SK-N-SH treated with all-trans-retinoic acid at 6 μM for 48 hours (cell line): ENCODE data around the gene NSD1.

Experiments
- ATAC-seq: fragments of 200-7000 bp; cut with Tn5 transposase; 3 replicates; pipeline ENCODE4 v1.9.1; 2020; ENCODE audit warnings: mild to moderate bottlenecking, moderate library complexity
- ARNTL ChIP-seq: fragments of 450-650 bp; formaldehyde crosslinking; IDR thresholded peaks from 2 replicates; pipeline ENCODE4 v1.5.0; 2020; ENCODE audit warnings: low read depth, mild to moderate bottlenecking, moderate library complexity, borderline replicate concordance
- BACH2 ChIP-seq: fragments of 250-450 bp; sonication (Bioruptor Pico); IDR thresholded peaks from 2 replicates; pipeline ENCODE4 v1.9.0; 2021; ENCODE audit warnings: mild to moderate bottlenecking, borderline replicate concordance
- CREB5 ChIP-seq: fragments of 250-450 bp; sonication (Bioruptor Pico); IDR thresholded peaks from 2 replicates; pipeline ENCODE4 v1.5.1; 2020; ENCODE audit warnings: low read depth, mild to moderate bottlenecking, moderate library complexity
- CSRNP3 ChIP-seq: fragments of 250-450 bp; sonication (Bioruptor Pico); IDR thresholded peaks from 2 replicates; pipeline ENCODE4 v1.5.1; 2021; ENCODE audit warnings: mild to moderate bottlenecking, moderate library complexity
- ESRRG ChIP-seq: fragments of 250-450 bp; sonication (Bioruptor Pico); IDR thresholded peaks from 2 replicates; pipeline ENCODE4 v1.6.1; 2021; ENCODE audit warnings: mild to moderate bottlenecking
- GLIS3 ChIP-seq: fragments of 250-450 bp; sonication (Bioruptor Pico); IDR thresholded peaks from 2 replicates; pipeline ENCODE4 v1.5.0; 2020; ENCODE audit warnings: mild to moderate bottlenecking, moderate library complexity
- ISL1 ChIP-seq: fragments of 250-450 bp; sonication (Bioruptor Pico); IDR thresholded peaks from 2 replicates; pipeline ENCODE4 v2.1.2; 2022; ENCODE audit warnings: mild to moderate bottlenecking, moderate library complexity
- OSR1 ChIP-seq: fragments of 250-450 bp; sonication (Bioruptor Pico); IDR thresholded peaks from 2 replicates; pipeline ENCODE4 v1.8.0; 2022; ENCODE audit warnings: moderate library complexity, mild to moderate bottlenecking, inconsistent platforms
- POU6F1 ChIP-seq: fragments of 250-450 bp; sonication (Bioruptor Pico); IDR thresholded peaks from 2 replicates; pipeline ENCODE4 v1.8.0; 2021; ENCODE audit warnings: low read depth, mild to moderate bottlenecking, moderate library complexity, borderline replicate concordance
- PPARA ChIP-seq: fragments of 250-450 bp; sonication (Bioruptor Pico); IDR thresholded peaks from 2 replicates; pipeline ENCODE4 v1.5.0; 2020; ENCODE audit warnings: mild to moderate bottlenecking, borderline replicate concordance
- RARB ChIP-seq: fragments of 250-450 bp; sonication (Bioruptor Pico); IDR thresholded peaks from 2 replicates; pipeline ENCODE4 v1.8.0; 2021; ENCODE audit warnings: mild to moderate bottlenecking, moderate library complexity
- SNAI2 ChIP-seq: fragments of 250-450 bp; sonication (Bioruptor Pico); IDR thresholded peaks from 2 replicates; pipeline ENCODE4 v1.5.0; 2020; ENCODE audit warnings: mild to moderate bottlenecking, moderate library complexity
- TCF4 ChIP-seq: fragments of 250-450 bp; sonication (Bioruptor Pico); IDR thresholded peaks from 2 replicates; pipeline ENCODE4 v1.8.0; 2021; ENCODE audit warnings: mild to moderate bottlenecking, moderate library complexity, borderline replicate concordance
- TOX ChIP-seq: fragments of 250-450 bp; sonication (Bioruptor Pico); IDR thresholded peaks from 2 replicates; pipeline ENCODE4 v1.8.0; 2021; ENCODE audit warnings: mild to moderate bottlenecking, moderate library complexity, borderline replicate concordance
- TSHZ2 ChIP-seq: fragments of 250-450 bp; sonication (Bioruptor Pico); IDR thresholded peaks from 2 replicates; pipeline ENCODE4 v1.5.0; 2020; ENCODE audit warnings: mild to moderate bottlenecking, moderate library complexity
- ZC3H10 ChIP-seq: fragments of 250-450 bp; sonication (Bioruptor Pico); IDR thresholded peaks from 2 replicates; pipeline ENCODE4 v1.5.1; 2021; ENCODE audit warnings: mild to moderate bottlenecking, moderate library complexity
- ZFP3 ChIP-seq: fragments of 250-450 bp; sonication (Bioruptor Pico); IDR thresholded peaks from 2 replicates; pipeline ENCODE4 v1.5.0; 2020; ENCODE audit warnings: mild to moderate bottlenecking, moderate library complexity
- ZFP30 ChIP-seq: fragments of 450-650 bp; formaldehyde crosslinking; IDR thresholded peaks from 2 replicates; pipeline ENCODE4 v1.5.0; 2022; ENCODE audit warnings: mild to moderate bottlenecking, moderate library complexity
- ZNF565 ChIP-seq: fragments of 450-650 bp; formaldehyde crosslinking; conservative IDR thresholded peaks from 2 replicates; pipeline ENCODE4 v1.5.0; 2020; ENCODE audit warnings: low read depth, mild to moderate bottlenecking, moderate library complexity
- ZNF70 ChIP-seq: fragments of 450-650 bp; formaldehyde crosslinking; IDR thresholded peaks from 2 replicates; pipeline ENCODE4 v1.5.0; 2020; ENCODE audit warnings: mild to moderate bottlenecking, moderate library complexity
- ZNF8 ChIP-seq: fragments of 450-650 bp; formaldehyde crosslinking; IDR thresholded peaks from 2 replicates; pipeline ENCODE4 v1.5.0; 2020; ENCODE audit warnings: mild to moderate bottlenecking, moderate library complexity

Gene NSD1

GRCh38 chr5:177085985-177086653 lies 47.5 kb upstream of the NSD1 start:
- no peak; the same call in 2 of the 3 replicates for ATAC-seq

GRCh38 chr5:177086654-177087397 lies 46.7 kb upstream of the NSD1 start, which contains the start of gene FGFR4:
Gene FGFR4 (plus strand): TSS chr5:177086915. CDS start chr5:177089603, 2,688 bp downstream.
- ATAC-seq: peak; percentile 73
- TF ChIP-seq ZFP30: no peak
- no peak for TF ChIP-seq ZFP3 (CRISPR knock-in tag)
- no peak for TF ChIP-seq ESRRG
- no peak for TF ChIP-seq PPARA
- no peak for TF ChIP-seq TCF4 (CRISPR knock-in tag)
- no peak for TF ChIP-seq ZNF8
- no peak for TF ChIP-seq ZNF70 (CRISPR knock-in tag)
- TF ChIP-seq CREB5 (CRISPR knock-in tag): no peak
- TF ChIP-seq POU6F1 (CRISPR knock-in tag): no peak
- no peak for TF ChIP-seq TSHZ2
- no peak for TF ChIP-seq TOX (CRISPR knock-in tag)
- no peak for TF ChIP-seq ISL1

More at GRCh38 chr5:177085985-177086653, 47.5 kb upstream of the NSD1 start:
- TF ChIP-seq PPARA: no peak
- no peak for TF ChIP-seq TCF4 (CRISPR knock-in tag)
- TF ChIP-seq ZC3H10 (CRISPR knock-in tag): no peak
- no peak for TF ChIP-seq ZNF8

GRCh38 chr5:177087398-177088005 lies 46.1 kb upstream of the NSD1 start:
- no peak for ATAC-seq

GRCh38 chr5:177089127-177089526 lies 44.4 kb upstream of the NSD1 start:
- no peak for ATAC-seq
- no peak for TF ChIP-seq ARNTL
- TF ChIP-seq GLIS3 (CRISPR knock-in tag): no peak
- no peak for TF ChIP-seq ESRRG
- no peak for TF ChIP-seq ZNF565 (CRISPR knock-in tag)
- TF ChIP-seq CSRNP3 (CRISPR knock-in tag): no peak
- no peak for TF ChIP-seq OSR1
- no peak for TF ChIP-seq TCF4 (CRISPR knock-in tag)
- no peak for TF ChIP-seq RARB
- TF ChIP-seq TSHZ2: no peak
- TF ChIP-seq CREB5 (CRISPR knock-in tag): no peak

More at GRCh38 chr5:177087398-177088005, 46.1 kb upstream of the NSD1 start:
- TF ChIP-seq ESRRG (no peak), TOX (CRISPR knock-in tag) (no peak), ZFP3 (CRISPR knock-in tag) (no peak), ZNF565 (CRISPR knock-in tag) (no peak), SNAI2 (CRISPR knock-in tag) (no peak), ZNF8 (no peak), ARNTL (no peak), BACH2 (CRISPR knock-in tag) (no peak), ZFP30 (no peak), PPARA (no peak)
